MM.1S (cell line): Measurements from ENCODE around the gene PIK3CG.

Source experiments
- DNase-seq: peaks from one replicate; pipeline ENCODE4 v3.0.0-alpha.2; 2015
- H2AFZ ChIP-seq: fragments of 300-600 bp; sonication (generic); 2 replicates; pipeline ENCODE4 v1.6.0; 2016; ENCODE audit warnings: antibody characterized with exemption, low read length
- H3F3A ChIP-seq: fragments of 300-600 bp; sonication (generic); 2 replicates; pipeline ENCODE4 v1.6.1; 2016; ENCODE audit warnings: mild to moderate bottlenecking, antibody characterized with exemption, low read length, moderate library complexity, mixed read lengths; ENCODE audit not compliant: insufficient read depth
- H3K27ac ChIP-seq: fragments of 300-600 bp; sonication (generic); 2 replicates; pipeline ENCODE4 v1.5.1; 2016; ENCODE audit warnings: mild to moderate bottlenecking, low read length
- H3K27me3 ChIP-seq: fragments of 300-600 bp; sonication (generic); replicated peaks from 2 replicates; pipeline ENCODE4 v1.6.0; 2016; ENCODE audit warnings: low read length; ENCODE audit not compliant: insufficient read depth
- H3K36me3 ChIP-seq: fragments of 300-600 bp; sonication (generic); replicated peaks from 2 replicates; pipeline ENCODE4 v1.6.1; 2016; ENCODE audit warnings: mild to moderate bottlenecking, low read length, mixed read lengths; ENCODE audit not compliant: insufficient read depth
- H3K4me1 ChIP-seq: fragments of 300-600 bp; sonication (generic); 2 replicates; pipeline ENCODE4 v1.6.1; 2016; ENCODE audit warnings: low read length, mixed read lengths
- H3K4me2 ChIP-seq: fragments of 300-600 bp; sonication (generic); 2 replicates; pipeline ENCODE4 v1.6.0; 2016; ENCODE audit warnings: low read depth, low read length
- H3K4me3 ChIP-seq: fragments of 300-600 bp; sonication (generic); 2 replicates; pipeline ENCODE4 v1.5.1; 2016; ENCODE audit warnings: low read length, mixed read lengths
- H3K79me2 ChIP-seq: fragments of 300-600 bp; sonication (generic); 2 replicates; pipeline ENCODE4 v1.6.1; 2016; ENCODE audit warnings: mixed run types, low read length, mixed read lengths
- H3K9ac ChIP-seq: fragments of 300-600 bp; sonication (generic); 2 replicates; pipeline ENCODE4 v1.6.1; 2016; ENCODE audit warnings: low read length, mixed read lengths
- H3K9me2 ChIP-seq: fragments of 300-600 bp; sonication (generic); replicated peaks from 2 replicates; pipeline ENCODE4 v1.6.1; 2016; ENCODE audit warnings: mild to moderate bottlenecking, low read length, mixed read lengths; ENCODE audit not compliant: insufficient read depth
- H3K9me3 ChIP-seq: fragments of 300-600 bp; sonication (generic); replicated peaks from 2 replicates; pipeline ENCODE4 v1.6.1; 2016; ENCODE audit warnings: mild to moderate bottlenecking, low read length, mixed read lengths; ENCODE audit not compliant: insufficient read depth
- H4K20me1 ChIP-seq: fragments of 300-600 bp; sonication (generic); 2 replicates; pipeline ENCODE4 v1.6.1; 2016; ENCODE audit warnings: mild to moderate bottlenecking, low read length, moderate library complexity, mixed read lengths; ENCODE audit not compliant: insufficient read depth
- CTCF ChIP-seq: fragments of 300-600 bp; sonication (generic); IDR thresholded peaks from 2 replicates; pipeline ENCODE4 v1.5.1; 2016; ENCODE audit warnings: antibody characterized with exemption, low read length, mixed read lengths
- EZH2 ChIP-seq: fragments of 300-600 bp; sonication (generic); optimal IDR thresholded peaks from 2 replicates; pipeline ENCODE3; 2017; ENCODE audit warnings: low read depth, mild to moderate bottlenecking, antibody characterized with exemption, low read length, mixed read lengths
- EZH2phosphoT487 ChIP-seq: fragments of 300-600 bp; sonication (generic); IDR thresholded peaks from 2 replicates; pipeline ENCODE4 v1.6.1; 2018; ENCODE audit warnings: antibody characterized with exemption, low read length

Gene PIK3CG

GRCh38 chr7:106868364-106868763, 3.3 kb downstream of the PIK3CG start:
- peaks cover 72% of the 10 kb centered on the region for H3K79me2 ChIP-seq
- H3K4me3 ChIP-seq, result no peak overlapping the region
- no peak overlapping the region for H3K9ac ChIP-seq

GRCh38 chr7:106869954-106870353, 4.9 kb downstream of the PIK3CG start:
- H3K4me3 ChIP-seq, result peak overlapping the region; percentile 32
- peaks cover 50% of the 10 kb centered on the region for H3F3A ChIP-seq
- TF ChIP-seq EZH2, result no peak
- TF ChIP-seq CTCF, result no peak
- no peak for TF ChIP-seq EZH2phosphoT487
- peak overlapping the region; percentile 54 for H3K9ac ChIP-seq
- peak overlapping the region; percentile 67 for H3K4me2 ChIP-seq
- peaks cover 41% of the 10 kb centered on the region for H3K36me3 ChIP-seq
- no peaks in the 10 kb centered on the region for H3K9me3 ChIP-seq
- H4K20me1 ChIP-seq, result no peaks in the 10 kb centered on the region
- no peak overlapping the region for H2AFZ ChIP-seq
- peaks cover 54% of the 10 kb centered on the region for H3K4me1 ChIP-seq
- no peaks in the 10 kb centered on the region for H3K9me2 ChIP-seq
- H3K27ac ChIP-seq, result peak overlapping the region; percentile 83
- peaks cover 88% of the 10 kb centered on the region for H3K79me2 ChIP-seq
- H3K27me3 ChIP-seq, result no peaks in the 10 kb centered on the region
- no peak for DNase-seq

More at GRCh38 chr7:106868364-106868763, 3.3 kb downstream of the PIK3CG start:
- Histone ChIP-seq H3K9me2 (no peaks in the 10 kb centered on the region), H4K20me1 (no peaks in the 10 kb centered on the region), H3K27me3 (no peaks in the 10 kb centered on the region), H3F3A (peaks cover 62% of the 10 kb centered on the region), H3K36me3 (peaks cover 31% of the 10 kb centered on the region), H3K9me3 (no peaks in the 10 kb centered on the region), H2AFZ (no peak overlapping the region), H3K4me1 (peaks cover 64% of the 10 kb centered on the region), H3K27ac (no peak overlapping the region), H3K4me2 (no peak overlapping the region)
- TF ChIP-seq CTCF, result no peak
- TF ChIP-seq EZH2, result no peak
- TF ChIP-seq EZH2phosphoT487, result no peak
- no peak for DNase-seq

GRCh38 chr7:106870528-106870927, 5.4 kb downstream of the PIK3CG start:
- TF ChIP-seq EZH2, result no peak
- peak overlapping the region; percentile 54 for H3K9ac ChIP-seq
- peaks cover 54% of the 10 kb centered on the region for H3K4me1 ChIP-seq
- H3K27ac ChIP-seq, result peak overlapping the region; percentile 83
- no peaks in the 10 kb centered on the region for H4K20me1 ChIP-seq
- H3K9me2 ChIP-seq, result no peaks in the 10 kb centered on the region
- peak overlapping the region; percentile 67 for H3K4me2 ChIP-seq
- H3F3A ChIP-seq, result peaks cover 44% of the 10 kb centered on the region
- H3K36me3 ChIP-seq, result peaks cover 41% of the 10 kb centered on the region
- H3K9me3 ChIP-seq, result no peaks in the 10 kb centered on the region
- no peaks in the 10 kb centered on the region for H3K27me3 ChIP-seq
- no peak for DNase-seq
- H2AFZ ChIP-seq, result no peak overlapping the region
- H3K4me3 ChIP-seq, result peak overlapping the region; percentile 32
- H3K79me2 ChIP-seq, result peaks cover 92% of the 10 kb centered on the region

GRCh38 chr7:106870983-106871410, 5.9 kb downstream of the PIK3CG start:
- Histone ChIP-seq H3K9ac (peak overlapping the region; percentile 54), H3K9me3 (no peaks in the 10 kb centered on the region), H3K9me2 (no peaks in the 10 kb centered on the region), H4K20me1 (no peaks in the 10 kb centered on the region), H3K79me2 (peaks cover 88% of the 10 kb centered on the region), H3K27ac (peak overlapping the region; percentile 83), H2AFZ (no peak overlapping the region), H3K4me2 (peak overlapping the region; percentile 67), H3K27me3 (no peaks in the 10 kb centered on the region), H3K36me3 (peaks cover 41% of the 10 kb centered on the region), H3K4me3 (peak overlapping the region; percentile 33; the same call in 1 of the 2 replicates), H3F3A (peaks cover 40% of the 10 kb centered on the region), H3K4me1 (peaks cover 54% of the 10 kb centered on the region)
- TF ChIP-seq EZH2 (no peak), EZH2phosphoT487 (no peak)
- peak; percentile 94 for DNase-seq
